HepG2 (cell line): Measurements from ENCODE around the gene RPTOR. TPM values are rescaled to one million over a fixed set of nuclear protein-coding genes. Genes with fewer than 3 reads are reported as not detected.

ENCODE experiments used
- CHD4 ChIP-seq: fragments of 200-600 bp; sonication (generic); IDR thresholded peaks from 2 replicates; pipeline ENCODE4 v1.7.0; 2017; ENCODE audit warnings: mild to moderate bottlenecking, low read length, borderline replicate concordance
- HOMEZ ChIP-seq: IDR thresholded peaks from 2 replicates; pipeline ENCODE4 v1.6.1; 2016; ENCODE audit warnings: low read depth
- IKZF5 ChIP-seq: IDR thresholded peaks from 2 replicates; pipeline ENCODE4 v1.6.1; 2018; ENCODE audit warnings: missing genetic modification reagents, mild to moderate bottlenecking, missing compliant biosample characterization
- KMT2A ChIP-seq: sonication (generic); formaldehyde crosslinking; IDR thresholded peaks from 2 replicates; pipeline ENCODE4 v1.4.0; 2020; ENCODE audit warnings: missing genetic modification reagents
- LCORL ChIP-seq, 2 experiments: fragments of 450-650 bp in 1 of 2; sonication (generic) in 1 of 2; formaldehyde crosslinking in 1 of 2; IDR thresholded peaks; 2 replicates each; pipeline versions ENCODE4 v1.5.0 to v1.6.1; 2017 to 2020; ENCODE audit warnings: antibody characterized with exemption in 1 of 2, missing genetic modification reagents in 1 of 2
- MEIS2 ChIP-seq: sonication (generic); formaldehyde crosslinking; IDR thresholded peaks from 2 replicates; pipeline ENCODE4 v1.9.0; 2021; ENCODE audit warnings: mild to moderate bottlenecking, missing genetic modification reagents
- PHF20 ChIP-seq: sonication (generic); formaldehyde crosslinking; IDR thresholded peaks from 2 replicates; pipeline ENCODE4 v1.5.0; 2020; ENCODE audit warnings: mild to moderate bottlenecking, missing genetic modification reagents
- RFXANK ChIP-seq: IDR thresholded peaks from 2 replicates; pipeline ENCODE4 v1.6.1; 2016
- SMAD1 ChIP-seq: sonication (generic); formaldehyde crosslinking; IDR thresholded peaks from 2 replicates; pipeline ENCODE4 v1.4.0; 2020; ENCODE audit warnings: missing genetic modification reagents, low read depth, mild to moderate bottlenecking, borderline replicate concordance
- SMARCC2 ChIP-seq: fragments of 450-650 bp; IDR thresholded peaks from 2 replicates; pipeline ENCODE4 v1.6.1; 2017; ENCODE audit warnings: antibody characterized with exemption, mild to moderate bottlenecking
- U2AF2 ChIP-seq: fragments of 200-400 bp; formaldehyde crosslinking; IDR thresholded peaks from 2 replicates; pipeline ENCODE4 v1.6.1; 2017; ENCODE audit warnings: low read depth, mild to moderate bottlenecking, low read length
- ZBTB7A ChIP-seq: sonication (generic); formaldehyde crosslinking; IDR thresholded peaks from 2 replicates; pipeline ENCODE4 v1.8.0; 2022; ENCODE audit warnings: mild to moderate bottlenecking, missing genetic modification reagents
- ZHX2 ChIP-seq, 2 experiments: sonication (generic) in 1 of 2; formaldehyde crosslinking in 1 of 2; IDR thresholded peaks; 2 replicates each; pipeline versions ENCODE4 v1.6.1 to v1.9.0; 2014 to 2022; ENCODE audit warnings: antibody characterized with exemption in 1 of 2, borderline replicate concordance in 1 of 2, inconsistent platforms in 1 of 2, low read depth in 1 of 2, missing genetic modification reagents in 1 of 2
- ZMAT3 ChIP-seq: sonication (generic); formaldehyde crosslinking; conservative IDR thresholded peaks from 2 replicates; pipeline ENCODE4 v1.7.0; 2021; ENCODE audit warnings: missing genetic modification reagents
- ZNF160 ChIP-seq: sonication (generic); formaldehyde crosslinking; IDR thresholded peaks from 2 replicates; pipeline ENCODE4 v1.8.0; 2022; ENCODE audit warnings: mild to moderate bottlenecking, inconsistent platforms, missing genetic modification reagents
- ZNF296 ChIP-seq: sonication (generic); formaldehyde crosslinking; conservative IDR thresholded peaks from 2 replicates; pipeline ENCODE4 v1.5.0; 2020; ENCODE audit warnings: mild to moderate bottlenecking, missing genetic modification reagents
- ZNF30 ChIP-seq: sonication (generic); formaldehyde crosslinking; IDR thresholded peaks from 2 replicates; pipeline ENCODE4 v1.5.0; 2020; ENCODE audit warnings: mild to moderate bottlenecking, missing genetic modification reagents
- ZNF496 ChIP-seq: sonication (generic); formaldehyde crosslinking; IDR thresholded peaks from 2 replicates; pipeline ENCODE4 v1.8.1; 2023; ENCODE audit warnings: mild to moderate bottlenecking, moderate library complexity, missing genetic modification reagents; ENCODE audit not compliant: insufficient replicate concordance
- ZNF576 ChIP-seq: sonication (generic); formaldehyde crosslinking; IDR thresholded peaks from 2 replicates; pipeline ENCODE4 v1.4.0; 2020; ENCODE audit warnings: mild to moderate bottlenecking, missing genetic modification reagents
- ZNF619 ChIP-seq: sonication (generic); formaldehyde crosslinking; IDR thresholded peaks from 2 replicates; pipeline ENCODE4 v1.4.0; 2020; ENCODE audit warnings: mild to moderate bottlenecking, missing genetic modification reagents
- polyA plus RNA-seq, 8 experiments: library from polyadenylated mRNA; depleted of rRNA in 3 of 8; stranded (reverse) in 7 of 8; unstranded in 1 of 8; fragments of >200 nt; fragmentation: Illumina TruSeq in 4 of 8; extraction: Trizol in 4 of 8; gene quantifications; 2 replicates each; pipeline versions ENCODE4 v1.2.1 to v1.2.3, GENCODE V29; 2011 to 2016; ENCODE audit warnings: low read depth in 4 of 8, missing spikeins in 1 of 8, mixed read lengths in 1 of 8; ENCODE audit not compliant: insufficient read depth in 1 of 8
- total RNA-seq, 5 experiments: library from RNA; depleted of rRNA; stranded (reverse); fragments of >200 nt; fragmentation: Illumina TruSeq; extraction: Trizol; gene quantifications; 2 replicates each; pipeline ENCODE4 v1.2.3, GENCODE V29; 2016; ENCODE audit warnings: low read depth in 1 of 5

The RPTOR gene
- total and polyA plus RNA-seq, 2 of the 13 experiments (the other 11 are each of a cell fraction or from before 2014, with no cell fraction given), result 6.6 to 25.3 TPM

- TF ChIP-seq ZNF30 (no peak), ZNF160 (CRISPR knock-in tag) (no peak), RFXANK (CRISPR knock-in tag) (no peak; the same call in 1 of the 2 replicates), SMAD1 (CRISPR knock-in tag) (no peak), ZNF296 (CRISPR knock-in tag) (no peak), ZBTB7A (CRISPR knock-in tag) (no peak), KMT2A (CRISPR knock-in tag) (no peak; the same call in 1 of the 2 replicates), ZMAT3 (CRISPR knock-in tag) (no peak), SMARCC2 (no peak), ZNF619 (CRISPR knock-in tag) (no peak), ZNF496 (CRISPR knock-in tag) (no peak), HOMEZ (CRISPR knock-in tag) (no peak), LCORL (IDR thresholded peaks at IDR 0.05) (no peak), LCORL (CRISPR knock-in tag; IDR thresholded peaks at IDR 0.05) (no peak), ZNF576 (CRISPR knock-in tag) (no peak), CHD4 (no peak), IKZF5 (peak; percentile 89), PHF20 (CRISPR knock-in tag) (no peak), MEIS2 (CRISPR knock-in tag) (0 out of 2 replicates have a peak, but pooled peaks have one; percentile 69), U2AF2 (no peak), ZHX2 (IDR thresholded peaks at IDR 0.05; ENCODE audit: low read depth) (peak; percentile 47; the same call in 1 of the 2 replicates), ZHX2 (CRISPR knock-in tag; IDR thresholded peaks at IDR 0.05; ENCODE audit: borderline replicate concordance) (no peak)
Measured at GRCh38 chr17:80673152-80673920, 128.7 kb downstream of the RPTOR start (continued).
